GM19452 (cell line): ENCODE measurements around the gene ARHGAP22.

Experiments used
- ATAC-seq: cut with Tn5 transposase; IDR thresholded peaks from one replicate; pipeline ENCODE4 v1.9.1; 2021; ENCODE audit not compliant: unreplicated experiment

Gene ARHGAP22

GRCh38 chr10:48482207-48482606, 122.7 kb downstream of the ARHGAP22 start:
- no peak for ATAC-seq

GRCh38 chr10:48481385-48481784, 123.5 kb downstream of the ARHGAP22 start:
- ATAC-seq, result no peak

- ATAC-seq, result no peak
Measured at GRCh38 chr10:48480397-48481374, 124.2 kb downstream of the ARHGAP22 start.

- no peak for ATAC-seq
Measured at GRCh38 chr10:48478980-48479811, 125.7 kb downstream of the ARHGAP22 start.

GRCh38 chr10:48478469-48478868, 126.4 kb downstream of the ARHGAP22 start:
- no peak for ATAC-seq

- ATAC-seq, result no peak
Measured at GRCh38 chr10:48477616-48478015, 127.3 kb downstream of the ARHGAP22 start.

- ATAC-seq, result no peak
Measured at GRCh38 chr10:48477141-48477540, 127.7 kb downstream of the ARHGAP22 start.

- ATAC-seq, result no peak
Measured at GRCh38 chr10:48476279-48476982, 128.4 kb downstream of the ARHGAP22 start.

GRCh38 chr10:48475943-48476278, 129.0 kb downstream of the ARHGAP22 start:
- no peak for ATAC-seq

GRCh38 chr10:48474765-48475365, 130.0 kb downstream of the ARHGAP22 start:
- ATAC-seq, result no peak

GRCh38 chr10:48473704-48474103, 131.2 kb downstream of the ARHGAP22 start:
- ATAC-seq, result no peak

- no peak for ATAC-seq
Measured at GRCh38 chr10:48472501-48473069, 132.3 kb downstream of the ARHGAP22 start.

- ATAC-seq, result no peak
Measured at GRCh38 chr10:48470893-48471805, 133.7 kb downstream of the ARHGAP22 start.

- no peak for ATAC-seq
Measured at GRCh38 chr10:48470115-48470892, 134.6 kb downstream of the ARHGAP22 start.

- no peak for ATAC-seq
Measured at GRCh38 chr10:48469516-48470020, 135.3 kb downstream of the ARHGAP22 start.

- ATAC-seq, result no peak
Measured at GRCh38 chr10:48468866-48469511, 135.9 kb downstream of the ARHGAP22 start.

GRCh38 chr10:48468130-48468790, 136.6 kb downstream of the ARHGAP22 start:
- ATAC-seq, result no peak
